Astrocyte (in vitro differentiated cells and primary cell): ENCODE measurements around the gene GYS1. TPM values are rescaled to one million over a fixed set of nuclear protein-coding genes. Genes with fewer than 3 reads are reported as not detected.
A peak's percentile ranks its signal among the peaks of the same experiment; 100 is the strongest.

Source experiments
- DNase-seq: peaks from one replicate; pipeline ENCODE4 v3.0.0-alpha.2; 2010; ENCODE audit warnings: low read depth
- FAIRE-seq: peaks from 2 replicates; lab custom pipeline; 2011; peaks lifted over from hg19 to GRCh38; lab: Jason Lieb, UNC
- H2AFZ ChIP-seq: 2 replicates; pipeline ENCODE4 v1.6.0; 2012; ENCODE audit warnings: low read depth, low read length, inconsistent platforms
- H3K27ac ChIP-seq: 2 replicates; pipeline ENCODE4 v1.5.1; 2011; ENCODE audit warnings: low read depth, low read length, inconsistent platforms
- H3K27me3 ChIP-seq: 2 replicates; pipeline ENCODE4 v1.6.0; 2011; ENCODE audit warnings: low read length, inconsistent platforms; ENCODE audit not compliant: insufficient read depth
- H3K36me3 ChIP-seq: 2 replicates; pipeline ENCODE4 v1.5.1; 2011; ENCODE audit warnings: low read length, inconsistent platforms; ENCODE audit not compliant: insufficient read depth
- H3K4me1 ChIP-seq: 2 replicates; pipeline ENCODE4 v1.5.1; 2011; ENCODE audit warnings: low read length, inconsistent platforms; ENCODE audit not compliant: insufficient read depth
- H3K4me2 ChIP-seq: 2 replicates; pipeline ENCODE4 v1.6.0; 2012; ENCODE audit warnings: low read length, inconsistent platforms
- H3K4me3 ChIP-seq: 2 replicates; pipeline ENCODE4 v1.5.1; 2011; ENCODE audit warnings: low read depth, mild to moderate bottlenecking, low read length, inconsistent platforms; ENCODE audit not compliant: insufficient read depth
- H3K79me2 ChIP-seq: 2 replicates; pipeline ENCODE4 v1.6.0; 2012; ENCODE audit warnings: mild to moderate bottlenecking, low read length, inconsistent platforms; ENCODE audit not compliant: insufficient read depth
- H3K9ac ChIP-seq: 2 replicates; pipeline ENCODE4 v1.6.0; 2012; ENCODE audit warnings: mild to moderate bottlenecking, low read length, inconsistent platforms
- H3K9me3 ChIP-seq: 2 replicates; pipeline ENCODE4 v1.5.1; 2012; ENCODE audit warnings: low read depth, mild to moderate bottlenecking, low read length, inconsistent platforms; ENCODE audit not compliant: insufficient read depth
- H4K20me1 ChIP-seq: 2 replicates; pipeline ENCODE4 v1.6.0; 2012; ENCODE audit warnings: low read length, inconsistent platforms; ENCODE audit not compliant: insufficient read depth
- H3K27ac Mint-ChIP-seq: one replicate; pipeline ENCODE4 v1.8.0; 2021; ENCODE audit warnings: mild to moderate bottlenecking, mixed read lengths; ENCODE audit not compliant: unreplicated experiment
- H3K27me3 Mint-ChIP-seq: one replicate; pipeline ENCODE4 v1.8.0; 2021; ENCODE audit warnings: low read depth, mixed read lengths; ENCODE audit not compliant: unreplicated experiment
- H3K36me3 Mint-ChIP-seq: one replicate; pipeline ENCODE4 v1.8.0; 2021; ENCODE audit warnings: low read depth, mixed read lengths; ENCODE audit not compliant: unreplicated experiment
- H3K4me1 Mint-ChIP-seq: one replicate; pipeline ENCODE4 v1.8.0; 2021; ENCODE audit warnings: low read depth, mixed read lengths; ENCODE audit not compliant: unreplicated experiment
- H3K4me3 Mint-ChIP-seq: one replicate; pipeline ENCODE4 v1.8.0; 2021; ENCODE audit warnings: mild to moderate bottlenecking, moderate library complexity, mixed read lengths; ENCODE audit not compliant: unreplicated experiment
- H3K9me3 Mint-ChIP-seq: one replicate; pipeline ENCODE4 v1.8.0; 2021; ENCODE audit warnings: mild to moderate bottlenecking, mixed read lengths; ENCODE audit not compliant: unreplicated experiment
- CTCF ChIP-seq: IDR thresholded peaks from 2 replicates; pipeline ENCODE4 v1.5.1; 2011; ENCODE audit warnings: low read depth, mild to moderate bottlenecking, inconsistent platforms, low read length, moderate library complexity; ENCODE audit not compliant: insufficient read depth
- EZH2 ChIP-seq: IDR thresholded peaks from 2 replicates; pipeline ENCODE4 v1.6.1; 2012; ENCODE audit warnings: mild to moderate bottlenecking, low read length, inconsistent platforms; ENCODE audit not compliant: insufficient read depth
- total RNA-seq: library from RNA; stranded (reverse); gene quantifications from 2 replicates; pipeline ENCODE4 v1.2.1, GENCODE V29; 2021

GYS1 gene
- total RNA-seq, 1 donor from 2014 or later: 86.0 TPM

GRCh38 chr19:49020931-49021895, 28.1 kb upstream of the GYS1 start:
- Histone ChIP-seq H3K27me3 (no peaks in the 10 kb centered on the region), H3K9me3 (no peaks in the 10 kb centered on the region), H2AFZ (no peak overlapping the region), H3K9ac (no peak overlapping the region), H3K36me3 (no peaks in the 10 kb centered on the region), H3K4me2 (no peak overlapping the region), H3K4me3 (no peak overlapping the region), H3K4me1 (peaks cover 22% of the 10 kb centered on the region), H3K27ac (no peak overlapping the region), H4K20me1 (no peaks in the 10 kb centered on the region), H3K79me2 (no peaks in the 10 kb centered on the region)
- Mint-ChIP-seq H3K27me3 (peaks cover 2% of the 10 kb centered on the region), H3K27ac (peak overlapping the region; percentile 37), H3K4me3 (no peak overlapping the region), H3K36me3 (peaks cover 6% of the 10 kb centered on the region), H3K4me1 (peaks cover 20% of the 10 kb centered on the region), H3K9me3 (no peaks in the 10 kb centered on the region)
- no peak for TF ChIP-seq CTCF
- no peak for TF ChIP-seq EZH2
- DNase-seq (no peak), FAIRE-seq (no peak)

- Histone ChIP-seq H3K4me1 (peaks cover 18% of the 10 kb centered on the region), H3K79me2 (no peaks in the 10 kb centered on the region), H3K9me3 (no peaks in the 10 kb centered on the region), H3K9ac (no peak overlapping the region), H4K20me1 (no peaks in the 10 kb centered on the region), H3K4me2 (no peak overlapping the region), H3K4me3 (no peak overlapping the region), H3K27ac (no peak overlapping the region), H3K36me3 (peaks cover 4% of the 10 kb centered on the region), H3K27me3 (no peaks in the 10 kb centered on the region), H2AFZ (no peak overlapping the region)
- FAIRE-seq: no peak
- H3K27ac Mint-ChIP-seq: no peak overlapping the region
- peaks cover 2% of the 10 kb centered on the region for H3K27me3 Mint-ChIP-seq
- DNase-seq: no peak
- peaks cover 14% of the 10 kb centered on the region for H3K4me1 Mint-ChIP-seq
- H3K4me3 Mint-ChIP-seq: peak overlapping the region; percentile 27
- TF ChIP-seq EZH2 (no peak), CTCF (no peak)
- peaks cover 14% of the 10 kb centered on the region for H3K36me3 Mint-ChIP-seq
- H3K9me3 Mint-ChIP-seq: no peaks in the 10 kb centered on the region
Observed at GRCh38 chr19:49020342-49020741, 27.2 kb upstream of the GYS1 start.
